Measurements from ENCODE around the gene RPUSD4. TPM values are rescaled to one million over a fixed set of nuclear protein-coding genes. Genes with fewer than 3 reads are reported as not detected.

Gene RPUSD4
- total and polyA plus RNA-seq, 9 of the 15 experiments (the other 6 are each of a cell fraction or from before 2014, with no cell fraction given): 27.4 to 56.2 (median 44.6) TPM

GRCh38 chr11:126211236-126212088 is at the start of gene RPUSD4, which contains the start of gene FAM118B (continued):
- TF ChIP-seq RERE (CRISPR knock-in tag; IDR thresholded peaks at IDR 0.05; ENCODE audit: borderline replicate concordance) (no peak), RBM17 (IDR thresholded peaks at IDR 0.05; ENCODE audit: borderline replicate concordance, low read depth, low read length) (no peak), SP2 (IDR thresholded peaks at IDR 0.05; ENCODE audit: extremely low read depth, low read depth, low read length, poor library complexity, severe bottlenecking) (no peak), ZNF124 (CRISPR knock-in tag; IDR thresholded peaks at IDR 0.05) (no peak), SRSF1 (IDR thresholded peaks at IDR 0.05; ENCODE audit: low read depth, low read length) (no peak), KAT2B (IDR thresholded peaks at IDR 0.05; ENCODE audit: low read depth, low read length) (no peak), TEAD1 (CRISPR knock-in tag; IDR thresholded peaks at IDR 0.05) (no peak), NFRKB (IDR thresholded peaks at IDR 0.05; ENCODE audit: low read depth) (peak; percentile 57; the same call in 1 of the 2 replicates), AFF1 (IDR thresholded peaks at IDR 0.05; ENCODE audit: low read depth in 1 of 2, partially characterized antibody in 2 of 2) (peak in 1 of 2 experiments; percentile 58), ZNF57 (CRISPR knock-in tag; IDR thresholded peaks at IDR 0.05) (no peak), CHCHD3 (CRISPR knock-in tag; IDR thresholded peaks at IDR 0.05) (no peak)
- TF ChIP-seq, protein P1, sequence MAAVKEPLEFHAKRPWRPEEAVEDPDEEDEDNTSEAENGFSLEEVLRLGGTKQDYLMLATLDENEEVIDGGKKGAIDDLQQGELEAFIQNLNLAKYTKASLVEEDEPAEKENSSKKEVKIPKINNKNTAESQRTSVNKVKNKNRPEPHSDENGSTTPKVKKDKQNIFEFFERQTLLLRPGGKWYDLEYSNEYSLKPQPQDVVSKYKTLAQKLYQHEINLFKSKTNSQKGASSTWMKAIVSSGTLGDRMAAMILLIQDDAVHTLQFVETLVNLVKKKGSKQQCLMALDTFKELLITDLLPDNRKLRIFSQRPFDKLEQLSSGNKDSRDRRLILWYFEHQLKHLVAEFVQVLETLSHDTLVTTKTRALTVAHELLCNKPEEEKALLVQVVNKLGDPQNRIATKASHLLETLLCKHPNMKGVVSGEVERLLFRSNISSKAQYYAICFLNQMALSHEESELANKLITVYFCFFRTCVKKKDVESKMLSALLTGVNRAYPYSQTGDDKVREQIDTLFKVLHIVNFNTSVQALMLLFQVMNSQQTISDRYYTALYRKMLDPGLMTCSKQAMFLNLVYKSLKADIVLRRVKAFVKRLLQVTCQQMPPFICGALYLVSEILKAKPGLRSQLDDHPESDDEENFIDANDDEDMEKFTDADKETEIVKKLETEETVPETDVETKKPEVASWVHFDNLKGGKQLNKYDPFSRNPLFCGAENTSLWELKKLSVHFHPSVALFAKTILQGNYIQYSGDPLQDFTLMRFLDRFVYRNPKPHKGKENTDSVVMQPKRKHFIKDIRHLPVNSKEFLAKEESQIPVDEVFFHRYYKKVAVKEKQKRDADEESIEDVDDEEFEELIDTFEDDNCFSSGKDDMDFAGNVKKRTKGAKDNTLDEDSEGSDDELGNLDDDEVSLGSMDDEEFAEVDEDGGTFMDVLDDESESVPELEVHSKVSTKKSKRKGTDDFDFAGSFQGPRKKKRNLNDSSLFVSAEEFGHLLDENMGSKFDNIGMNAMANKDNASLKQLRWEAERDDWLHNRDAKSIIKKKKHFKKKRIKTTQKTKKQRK (IDR thresholded peaks at IDR 0.05; ENCODE audit: borderline replicate concordance, low read depth, low read length): no peak

Data from K562 (cell line).